Subcutaneous adipose tissue (tissue), 4 donors: ENCODE results near the gene CT47A7. TPM values are rescaled to one million over a fixed set of nuclear protein-coding genes. Genes with fewer than 3 reads are reported as not detected.
"Not testable (repeated sequence)": the region's sequence is repeated elsewhere in the genome, so short reads cannot be mapped to it uniquely, and the experiment has no call there.

Source experiments
- CTCF ChIP-seq: fragments of 450-650 bp; IDR thresholded peaks from one replicate; pipeline ENCODE4 v1.5.1; 2016; ENCODE audit warnings: low read depth, mild to moderate bottlenecking, control low read depth, antibody characterized with exemption, moderate library complexity
- small RNA-seq: library from RNA; depleted of rRNA; stranded (forward); fragments of <200 nt; gene quantifications from one replicate; pipeline ENCODE3, GENCODE V24; 2016
- total RNA-seq, 4 donors: library from RNA; depleted of rRNA; stranded (reverse); fragments of >200 nt; gene quantifications; one replicate each; pipeline ENCODE4 v1.1.0, GENCODE V29; 2016

The CT47A7 gene
- total RNA-seq = not detected

- not testable (repeated sequence) for TF ChIP-seq CTCF
Measured at GRCh38 chrX:120956500-120956899, at the start of gene CT47A7. CT47A7 (minus strand) TSS chrX:120956600; CDS start chrX:120956345, 255 bp downstream.

- no peak for TF ChIP-seq CTCF
Measured at GRCh38 chrX:121000589-121000988, 44.2 kb upstream of the CT47A7 start.

- TF ChIP-seq CTCF = no peak
Measured at GRCh38 chrX:120999413-120999812, 43.0 kb upstream of the CT47A7 start.

GRCh38 chrX:120985660-120986059 lies 29.3 kb upstream of the CT47A7 start, which contains the start of gene CT47A1:
CT47A1 (minus strand) TSS chrX:120985760; CDS start chrX:120985529, 231 bp downstream.
- not testable (repeated sequence) for TF ChIP-seq CTCF

Small RNA genes lying within 50 kb of the gene (small RNA-seq; reads per million reads assigned to genes)
- not detected for gene AL670379.1
- not detected for gene AL670379.10
- gene AL670379.11 = not detected
- gene AL670379.12 = not detected
- gene AL670379.2 = not detected
- gene AL670379.3 = not detected
- not detected for gene AL670379.4
- gene AL670379.5 = not detected
- gene AL670379.6 = not detected
- not detected for gene AL670379.7
- gene AL670379.8 = not detected
- not detected for gene AL670379.9

Other genes with a start within 250 kb of the CT47A7 start
- not detected for gene CT47B1, start 80.7 kb downstream of the CT47A7 start, total RNA-seq
- gene CT47A11, start 19.4 kb downstream of the CT47A7 start, total RNA-seq = not detected
- not detected for gene CT47A10, start 14.6 kb downstream of the CT47A7 start, total RNA-seq
- gene CT47A9, start 9.7 kb downstream of the CT47A7 start, total RNA-seq = not detected
- not detected for gene CT47A8, start 4.9 kb downstream of the CT47A7 start, total RNA-seq
- not detected for gene CT47A6, start 4.9 kb upstream of the CT47A7 start, total RNA-seq
- not detected for gene CT47A5, start 9.7 kb upstream of the CT47A7 start, total RNA-seq
- gene CT47A4, start 14.6 kb upstream of the CT47A7 start, total RNA-seq = not detected
- gene CT47A3, start 19.5 kb upstream of the CT47A7 start, total RNA-seq = not detected
- gene CT47A2, start 24.3 kb upstream of the CT47A7 start, total RNA-seq = not detected
- gene CT47A1, start 29.2 kb upstream of the CT47A7 start, total RNA-seq = not detected
- 10 to 100 TPM in 1 of 4 donors, 1 to 10 TPM in 3; 6.5 to 10.4 (median 6.9) TPM for gene GLUD2, start 91.0 kb upstream of the CT47A7 start, total RNA-seq